Measurements from ENCODE around the gene FGF14.
"Not testable (repeated sequence)": the region's sequence is repeated elsewhere in the genome, so short reads cannot be mapped to it uniquely, and the experiment has no call there.

The FGF14 gene

GRCh38 chr13:102190930-102191329 lies 210.9 kb downstream of the FGF14 start:
- no peak for DNase-seq

GRCh38 chr13:102187313-102187712 lies 214.5 kb downstream of the FGF14 start:
- DNase-seq = no peak

- DNase-seq = no peak
Observed at GRCh38 chr13:102185375-102185984, 216.4 kb downstream of the FGF14 start.

- DNase-seq = no peak
Observed at GRCh38 chr13:102183509-102184182, 218.2 kb downstream of the FGF14 start.

GRCh38 chr13:102182170-102182569 lies 219.7 kb downstream of the FGF14 start:
- DNase-seq = no peak

GRCh38 chr13:102177431-102177830 lies 224.4 kb downstream of the FGF14 start:
- no peak for DNase-seq

- DNase-seq = no peak
Observed at GRCh38 chr13:102176846-102177245, 225.0 kb downstream of the FGF14 start.

GRCh38 chr13:102172406-102172805 lies 229.4 kb downstream of the FGF14 start:
- DNase-seq = no peak

- no peak for DNase-seq
Observed at GRCh38 chr13:102170305-102170704, 231.5 kb downstream of the FGF14 start.

GRCh38 chr13:102169471-102170015 lies 232.3 kb downstream of the FGF14 start:
- DNase-seq = no peak

- DNase-seq = no peak
Observed at GRCh38 chr13:102152790-102153189, 249.1 kb downstream of the FGF14 start.

- no peak for DNase-seq
Observed at GRCh38 chr13:102147353-102147752, 254.5 kb downstream of the FGF14 start.

GRCh38 chr13:102145750-102146149 lies 256.1 kb downstream of the FGF14 start:
- DNase-seq = no peak

- DNase-seq = no peak
Observed at GRCh38 chr13:102142473-102142826, 259.4 kb downstream of the FGF14 start.

GRCh38 chr13:102141625-102142472 lies 260.0 kb downstream of the FGF14 start:
- DNase-seq = no peak

GRCh38 chr13:102139626-102140025 lies 262.2 kb downstream of the FGF14 start:
- no peak for DNase-seq

GRCh38 chr13:102138635-102139190 lies 263.1 kb downstream of the FGF14 start:
- DNase-seq = no peak

- DNase-seq = not testable (repeated sequence)
Observed at GRCh38 chr13:102137904-102138303, 263.9 kb downstream of the FGF14 start.

- DNase-seq = no peak
Observed at GRCh38 chr13:102136735-102137296, 265.0 kb downstream of the FGF14 start.

GRCh38 chr13:102132777-102133295 lies 269.0 kb downstream of the FGF14 start:
- DNase-seq = no peak

GRCh38 chr13:102131246-102131645 lies 270.6 kb downstream of the FGF14 start:
- no peak for DNase-seq

- DNase-seq = no peak
Observed at GRCh38 chr13:102128216-102128810, 273.5 kb downstream of the FGF14 start.

All from NCI-H2029 (cell line).